SK-N-SH treated with all-trans-retinoic acid at 6 μM for 48 hours (cell line): ENCODE data around the gene YJU2.

Experiments used
- ATAC-seq: fragments of 200-7000 bp; cut with Tn5 transposase; 3 replicates; pipeline ENCODE4 v1.9.1; 2020; ENCODE audit warnings: mild to moderate bottlenecking, moderate library complexity
- ARNTL ChIP-seq: fragments of 450-650 bp; formaldehyde crosslinking; IDR thresholded peaks from 2 replicates; pipeline ENCODE4 v1.5.0; 2020; ENCODE audit warnings: low read depth, mild to moderate bottlenecking, moderate library complexity, borderline replicate concordance
- BACH2 ChIP-seq: fragments of 250-450 bp; sonication (Bioruptor Pico); IDR thresholded peaks from 2 replicates; pipeline ENCODE4 v1.9.0; 2021; ENCODE audit warnings: mild to moderate bottlenecking, borderline replicate concordance
- ESRRG ChIP-seq: fragments of 250-450 bp; sonication (Bioruptor Pico); IDR thresholded peaks from 2 replicates; pipeline ENCODE4 v1.6.1; 2021; ENCODE audit warnings: mild to moderate bottlenecking
- GLIS3 ChIP-seq: fragments of 250-450 bp; sonication (Bioruptor Pico); IDR thresholded peaks from 2 replicates; pipeline ENCODE4 v1.5.0; 2020; ENCODE audit warnings: mild to moderate bottlenecking, moderate library complexity
- ISL1 ChIP-seq: fragments of 250-450 bp; sonication (Bioruptor Pico); IDR thresholded peaks from 2 replicates; pipeline ENCODE4 v2.1.2; 2022; ENCODE audit warnings: mild to moderate bottlenecking, moderate library complexity
- OSR1 ChIP-seq: fragments of 250-450 bp; sonication (Bioruptor Pico); IDR thresholded peaks from 2 replicates; pipeline ENCODE4 v1.8.0; 2022; ENCODE audit warnings: moderate library complexity, mild to moderate bottlenecking, inconsistent platforms
- PPARA ChIP-seq: fragments of 250-450 bp; sonication (Bioruptor Pico); IDR thresholded peaks from 2 replicates; pipeline ENCODE4 v1.5.0; 2020; ENCODE audit warnings: mild to moderate bottlenecking, borderline replicate concordance
- SNAI2 ChIP-seq: fragments of 250-450 bp; sonication (Bioruptor Pico); IDR thresholded peaks from 2 replicates; pipeline ENCODE4 v1.5.0; 2020; ENCODE audit warnings: mild to moderate bottlenecking, moderate library complexity
- TCF4 ChIP-seq: fragments of 250-450 bp; sonication (Bioruptor Pico); IDR thresholded peaks from 2 replicates; pipeline ENCODE4 v1.8.0; 2021; ENCODE audit warnings: mild to moderate bottlenecking, moderate library complexity, borderline replicate concordance
- TOX ChIP-seq: fragments of 250-450 bp; sonication (Bioruptor Pico); IDR thresholded peaks from 2 replicates; pipeline ENCODE4 v1.8.0; 2021; ENCODE audit warnings: mild to moderate bottlenecking, moderate library complexity, borderline replicate concordance
- ZC3H10 ChIP-seq: fragments of 250-450 bp; sonication (Bioruptor Pico); IDR thresholded peaks from 2 replicates; pipeline ENCODE4 v1.5.1; 2021; ENCODE audit warnings: mild to moderate bottlenecking, moderate library complexity
- ZFP3 ChIP-seq: fragments of 250-450 bp; sonication (Bioruptor Pico); IDR thresholded peaks from 2 replicates; pipeline ENCODE4 v1.5.0; 2020; ENCODE audit warnings: mild to moderate bottlenecking, moderate library complexity
- ZFP30 ChIP-seq: fragments of 450-650 bp; formaldehyde crosslinking; IDR thresholded peaks from 2 replicates; pipeline ENCODE4 v1.5.0; 2022; ENCODE audit warnings: mild to moderate bottlenecking, moderate library complexity
- ZNF565 ChIP-seq: fragments of 450-650 bp; formaldehyde crosslinking; conservative IDR thresholded peaks from 2 replicates; pipeline ENCODE4 v1.5.0; 2020; ENCODE audit warnings: low read depth, mild to moderate bottlenecking, moderate library complexity
- ZNF70 ChIP-seq: fragments of 450-650 bp; formaldehyde crosslinking; IDR thresholded peaks from 2 replicates; pipeline ENCODE4 v1.5.0; 2020; ENCODE audit warnings: mild to moderate bottlenecking, moderate library complexity
- ZNF8 ChIP-seq: fragments of 450-650 bp; formaldehyde crosslinking; IDR thresholded peaks from 2 replicates; pipeline ENCODE4 v1.5.0; 2020; ENCODE audit warnings: mild to moderate bottlenecking, moderate library complexity
- TF ChIP-seq, protein P1 (sequence below): fragments of 250-450 bp; sonication (Bioruptor Pico); IDR thresholded peaks from 2 replicates; pipeline ENCODE4 v1.8.0; 2020; ENCODE audit warnings: mild to moderate bottlenecking, moderate library complexity, borderline replicate concordance
- TF ChIP-seq, protein P2 (sequence below): fragments of 250-450 bp; sonication (Bioruptor Pico); IDR thresholded peaks from 2 replicates; pipeline ENCODE4 v1.5.1; 2020; ENCODE audit warnings: low read depth, mild to moderate bottlenecking, moderate library complexity
- TF ChIP-seq, protein P3 (sequence below): fragments of 250-450 bp; sonication (Bioruptor Pico); IDR thresholded peaks from 2 replicates; pipeline ENCODE4 v1.8.0; 2021; ENCODE audit warnings: low read depth, mild to moderate bottlenecking, moderate library complexity, borderline replicate concordance
- TF ChIP-seq, protein P4 (sequence below): fragments of 250-450 bp; sonication (Bioruptor Pico); IDR thresholded peaks from 2 replicates; pipeline ENCODE4 v1.5.1; 2021; ENCODE audit warnings: mild to moderate bottlenecking, moderate library complexity
- TF ChIP-seq, protein P5 (sequence below): fragments of 250-450 bp; sonication (Bioruptor Pico); IDR thresholded peaks from 2 replicates; pipeline ENCODE4 v1.5.0; 2020; ENCODE audit warnings: mild to moderate bottlenecking, moderate library complexity

Gene YJU2

DNA sequence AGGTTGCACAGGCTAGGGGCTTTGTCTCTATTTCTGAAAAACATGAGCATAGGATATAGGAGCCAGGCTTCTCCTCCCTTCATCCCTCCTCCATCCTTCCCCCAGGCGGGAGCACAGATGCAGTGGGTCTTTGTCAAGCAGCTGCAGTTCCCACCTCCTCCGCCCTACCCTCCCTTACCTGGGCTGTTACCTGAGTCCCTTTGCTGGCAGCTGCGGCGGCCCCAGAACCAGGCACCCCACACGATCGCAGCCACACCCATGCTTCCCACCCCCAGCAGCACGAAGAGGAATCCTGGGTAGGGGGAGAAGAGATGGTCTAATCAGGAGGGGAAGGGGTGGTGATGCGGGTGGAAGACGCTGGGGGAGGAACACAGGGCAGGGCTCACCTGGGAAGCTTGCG is 47.5 kb downstream of the YJU2 start:
- TF ChIP-seq SNAI2 (CRISPR knock-in tag): no peak
- no peak for TF ChIP-seq GLIS3 (CRISPR knock-in tag)
- TF ChIP-seq ISL1 (CRISPR knock-in tag): no peak
- TF ChIP-seq, protein P1, sequence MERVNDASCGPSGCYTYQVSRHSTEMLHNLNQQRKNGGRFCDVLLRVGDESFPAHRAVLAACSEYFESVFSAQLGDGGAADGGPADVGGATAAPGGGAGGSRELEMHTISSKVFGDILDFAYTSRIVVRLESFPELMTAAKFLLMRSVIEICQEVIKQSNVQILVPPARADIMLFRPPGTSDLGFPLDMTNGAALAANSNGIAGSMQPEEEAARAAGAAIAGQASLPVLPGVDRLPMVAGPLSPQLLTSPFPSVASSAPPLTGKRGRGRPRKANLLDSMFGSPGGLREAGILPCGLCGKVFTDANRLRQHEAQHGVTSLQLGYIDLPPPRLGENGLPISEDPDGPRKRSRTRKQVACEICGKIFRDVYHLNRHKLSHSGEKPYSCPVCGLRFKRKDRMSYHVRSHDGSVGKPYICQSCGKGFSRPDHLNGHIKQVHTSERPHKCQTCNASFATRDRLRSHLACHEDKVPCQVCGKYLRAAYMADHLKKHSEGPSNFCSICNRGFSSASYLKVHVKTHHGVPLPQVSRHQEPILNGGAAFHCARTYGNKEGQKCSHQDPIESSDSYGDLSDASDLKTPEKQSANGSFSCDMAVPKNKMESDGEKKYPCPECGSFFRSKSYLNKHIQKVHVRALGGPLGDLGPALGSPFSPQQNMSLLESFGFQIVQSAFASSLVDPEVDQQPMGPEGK (CRISPR knock-in tag): no peak
- no peak for TF ChIP-seq TOX (CRISPR knock-in tag)
- TF ChIP-seq ZNF565 (CRISPR knock-in tag): no peak
- TF ChIP-seq, protein P2, sequence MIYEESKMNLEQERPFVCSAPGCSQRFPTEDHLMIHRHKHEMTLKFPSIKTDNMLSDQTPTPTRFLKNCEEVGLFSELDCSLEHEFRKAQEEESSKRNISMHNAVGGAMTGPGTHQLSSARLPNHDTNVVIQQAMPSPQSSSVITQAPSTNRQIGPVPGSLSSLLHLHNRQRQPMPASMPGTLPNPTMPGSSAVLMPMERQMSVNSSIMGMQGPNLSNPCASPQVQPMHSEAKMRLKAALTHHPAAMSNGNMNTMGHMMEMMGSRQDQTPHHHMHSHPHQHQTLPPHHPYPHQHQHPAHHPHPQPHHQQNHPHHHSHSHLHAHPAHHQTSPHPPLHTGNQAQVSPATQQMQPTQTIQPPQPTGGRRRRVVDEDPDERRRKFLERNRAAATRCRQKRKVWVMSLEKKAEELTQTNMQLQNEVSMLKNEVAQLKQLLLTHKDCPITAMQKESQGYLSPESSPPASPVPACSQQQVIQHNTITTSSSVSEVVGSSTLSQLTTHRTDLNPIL (CRISPR knock-in tag): no peak
- TF ChIP-seq OSR1 (CRISPR knock-in tag): no peak
- no peak for TF ChIP-seq ZFP30
- TF ChIP-seq, protein P3, sequence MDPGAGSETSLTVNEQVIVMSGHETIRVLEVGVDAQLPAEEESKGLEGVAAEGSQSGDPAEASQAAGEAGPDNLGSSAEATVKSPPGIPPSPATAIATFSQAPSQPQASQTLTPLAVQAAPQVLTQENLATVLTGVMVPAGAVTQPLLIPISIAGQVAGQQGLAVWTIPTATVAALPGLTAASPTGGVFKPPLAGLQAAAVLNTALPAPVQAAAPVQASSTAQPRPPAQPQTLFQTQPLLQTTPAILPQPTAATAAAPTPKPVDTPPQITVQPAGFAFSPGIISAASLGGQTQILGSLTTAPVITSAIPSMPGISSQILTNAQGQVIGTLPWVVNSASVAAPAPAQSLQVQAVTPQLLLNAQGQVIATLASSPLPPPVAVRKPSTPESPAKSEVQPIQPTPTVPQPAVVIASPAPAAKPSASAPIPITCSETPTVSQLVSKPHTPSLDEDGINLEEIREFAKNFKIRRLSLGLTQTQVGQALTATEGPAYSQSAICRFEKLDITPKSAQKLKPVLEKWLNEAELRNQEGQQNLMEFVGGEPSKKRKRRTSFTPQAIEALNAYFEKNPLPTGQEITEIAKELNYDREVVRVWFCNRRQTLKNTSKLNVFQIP (CRISPR knock-in tag): no peak
- TF ChIP-seq, protein P4, sequence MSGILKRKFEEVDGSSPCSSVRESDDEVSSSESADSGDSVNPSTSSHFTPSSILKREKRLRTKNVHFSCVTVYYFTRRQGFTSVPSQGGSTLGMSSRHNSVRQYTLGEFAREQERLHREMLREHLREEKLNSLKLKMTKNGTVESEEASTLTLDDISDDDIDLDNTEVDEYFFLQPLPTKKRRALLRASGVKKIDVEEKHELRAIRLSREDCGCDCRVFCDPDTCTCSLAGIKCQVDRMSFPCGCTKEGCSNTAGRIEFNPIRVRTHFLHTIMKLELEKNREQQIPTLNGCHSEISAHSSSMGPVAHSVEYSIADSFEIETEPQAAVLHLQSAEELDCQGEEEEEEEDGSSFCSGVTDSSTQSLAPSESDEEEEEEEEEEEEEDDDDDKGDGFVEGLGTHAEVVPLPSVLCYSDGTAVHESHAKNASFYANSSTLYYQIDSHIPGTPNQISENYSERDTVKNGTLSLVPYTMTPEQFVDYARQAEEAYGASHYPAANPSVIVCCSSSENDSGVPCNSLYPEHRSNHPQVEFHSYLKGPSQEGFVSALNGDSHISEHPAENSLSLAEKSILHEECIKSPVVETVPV (CRISPR knock-in tag): no peak
- no peak for TF ChIP-seq ZNF70 (CRISPR knock-in tag)
- no peak for TF ChIP-seq BACH2
- no peak for TF ChIP-seq ZC3H10 (CRISPR knock-in tag)
- TF ChIP-seq PPARA (CRISPR knock-in tag): no peak
- no peak for TF ChIP-seq ZFP3 (CRISPR knock-in tag)
- TF ChIP-seq ARNTL (CRISPR knock-in tag): no peak
- TF ChIP-seq ZNF8 (CRISPR knock-in tag): no peak
- TF ChIP-seq, all 23 proteins: peak for 0
- ATAC-seq: no peak

DNA sequence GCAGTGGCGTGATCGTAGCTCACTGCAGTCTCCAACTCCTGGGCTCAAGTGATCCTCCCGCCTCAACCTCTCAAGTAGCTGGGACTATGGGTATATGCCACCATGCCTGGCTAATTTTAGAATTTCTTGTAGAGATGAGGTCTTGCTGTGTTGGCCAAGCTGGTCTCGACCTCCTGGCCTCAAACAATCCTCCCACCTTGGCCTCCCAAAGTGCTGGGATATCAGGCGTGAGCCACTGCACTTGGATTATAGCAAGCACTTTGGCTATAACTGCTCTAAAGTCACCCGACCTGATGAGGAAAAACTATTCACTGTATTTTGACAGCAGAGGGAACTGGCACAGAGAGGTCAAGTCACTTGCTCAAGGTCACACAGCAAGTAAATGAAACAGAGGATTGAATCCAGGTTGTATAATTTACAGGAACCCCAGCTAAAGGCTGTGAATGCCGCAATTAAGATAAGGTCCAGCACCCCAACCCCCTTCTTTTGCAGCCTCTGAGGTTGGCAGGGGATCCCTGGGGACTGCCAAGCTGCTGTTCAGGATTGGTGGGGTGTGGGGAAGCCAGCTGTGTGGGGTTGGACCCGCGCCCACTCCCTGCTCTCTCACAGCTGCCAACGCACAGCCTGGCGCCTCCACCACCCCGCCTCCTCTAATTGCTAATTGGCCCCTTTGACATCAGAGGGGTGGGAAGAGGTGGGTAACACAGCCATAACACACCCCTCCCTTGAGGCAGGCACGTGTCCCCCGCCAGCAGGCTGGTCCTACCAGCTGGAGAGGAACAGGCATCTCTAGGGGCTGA is 49.3 kb downstream of the YJU2 start:
- peak; percentile 16; the same call in 1 of the 3 replicates for ATAC-seq
- TF ChIP-seq, protein P4 (CRISPR knock-in tag): no peak
- peak; percentile 33; the same call in 1 of the 2 replicates for TF ChIP-seq TCF4 (CRISPR knock-in tag)

DNA sequence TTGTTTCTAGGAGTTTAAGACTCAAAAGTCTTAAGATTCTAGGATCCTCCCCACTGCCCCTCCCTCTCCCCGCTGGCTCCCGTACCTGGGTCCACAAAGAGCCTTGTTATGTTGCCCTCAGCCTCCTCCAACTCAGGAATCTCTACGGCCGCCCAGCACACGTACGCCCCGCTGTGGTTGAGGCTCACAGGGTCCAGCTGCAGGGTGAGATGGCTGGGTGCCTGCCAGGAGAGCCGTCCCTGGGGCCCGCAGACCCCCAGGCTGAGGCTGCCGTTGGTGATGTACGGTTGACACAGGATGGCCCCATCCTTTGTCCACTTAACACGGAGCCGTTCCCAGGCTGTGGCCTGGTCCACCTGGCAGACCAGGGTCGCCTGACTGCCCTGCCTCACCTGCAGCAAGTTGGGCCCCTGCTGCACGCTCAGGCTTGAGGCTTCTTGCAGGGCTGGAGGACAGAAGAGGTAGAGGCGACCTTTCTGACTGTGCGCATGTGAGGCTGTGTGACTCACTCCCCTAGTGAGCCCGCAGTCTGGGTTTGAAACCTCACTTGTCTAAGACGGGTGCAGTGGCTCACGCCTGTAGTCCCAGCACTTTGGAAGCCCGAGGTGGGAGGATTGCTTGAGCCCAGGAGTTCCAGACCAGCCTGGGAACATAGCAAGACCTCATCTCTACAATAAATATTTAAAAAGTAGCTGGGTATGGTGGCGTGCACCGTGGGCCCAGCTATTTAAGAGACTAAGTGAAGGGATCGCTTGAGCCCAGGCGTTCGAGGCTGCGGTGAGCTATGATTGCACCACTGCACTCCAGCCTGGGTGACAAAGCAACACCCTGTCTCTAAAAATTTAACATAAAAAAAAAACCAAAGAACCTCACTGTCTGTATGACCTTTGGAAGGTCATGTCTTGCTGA is 51.3 kb downstream of the YJU2 start:
- TF ChIP-seq ESRRG (no peak), GLIS3 (CRISPR knock-in tag) (no peak), ZNF70 (CRISPR knock-in tag) (no peak), ZFP3 (CRISPR knock-in tag) (no peak), BACH2 (no peak), TOX (CRISPR knock-in tag) (no peak), ZFP30 (no peak)
- TF ChIP-seq, protein P4 (CRISPR knock-in tag): no peak
- TF ChIP-seq, protein P5, sequence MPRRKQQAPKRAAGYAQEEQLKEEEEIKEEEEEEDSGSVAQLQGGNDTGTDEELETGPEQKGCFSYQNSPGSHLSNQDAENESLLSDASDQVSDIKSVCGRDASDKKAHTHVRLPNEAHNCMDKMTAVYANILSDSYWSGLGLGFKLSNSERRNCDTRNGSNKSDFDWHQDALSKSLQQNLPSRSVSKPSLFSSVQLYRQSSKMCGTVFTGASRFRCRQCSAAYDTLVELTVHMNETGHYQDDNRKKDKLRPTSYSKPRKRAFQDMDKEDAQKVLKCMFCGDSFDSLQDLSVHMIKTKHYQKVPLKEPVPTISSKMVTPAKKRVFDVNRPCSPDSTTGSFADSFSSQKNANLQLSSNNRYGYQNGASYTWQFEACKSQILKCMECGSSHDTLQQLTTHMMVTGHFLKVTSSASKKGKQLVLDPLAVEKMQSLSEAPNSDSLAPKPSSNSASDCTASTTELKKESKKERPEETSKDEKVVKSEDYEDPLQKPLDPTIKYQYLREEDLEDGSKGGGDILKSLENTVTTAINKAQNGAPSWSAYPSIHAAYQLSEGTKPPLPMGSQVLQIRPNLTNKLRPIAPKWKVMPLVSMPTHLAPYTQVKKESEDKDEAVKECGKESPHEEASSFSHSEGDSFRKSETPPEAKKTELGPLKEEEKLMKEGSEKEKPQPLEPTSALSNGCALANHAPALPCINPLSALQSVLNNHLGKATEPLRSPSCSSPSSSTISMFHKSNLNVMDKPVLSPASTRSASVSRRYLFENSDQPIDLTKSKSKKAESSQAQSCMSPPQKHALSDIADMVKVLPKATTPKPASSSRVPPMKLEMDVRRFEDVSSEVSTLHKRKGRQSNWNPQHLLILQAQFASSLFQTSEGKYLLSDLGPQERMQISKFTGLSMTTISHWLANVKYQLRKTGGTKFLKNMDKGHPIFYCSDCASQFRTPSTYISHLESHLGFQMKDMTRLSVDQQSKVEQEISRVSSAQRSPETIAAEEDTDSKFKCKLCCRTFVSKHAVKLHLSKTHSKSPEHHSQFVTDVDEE (CRISPR knock-in tag): no peak
- no peak for ATAC-seq
